GM06990 (cell line): ENCODE results near the gene EYA2.

Experiments used
- DNase-seq: peaks from one replicate; pipeline ENCODE4 v3.0.0-alpha.2; 2011; ENCODE audit not compliant: insufficient read length; ENCODE audit errors: extremely low read depth
- H3K27me3 ChIP-seq: replicated peaks from 2 replicates; pipeline ENCODE4 v1.6.0; 2011; ENCODE audit warnings: low read length; ENCODE audit not compliant: control insufficient read depth, insufficient read depth
- H3K36me3 ChIP-seq: 2 replicates; pipeline ENCODE4 v1.5.1; 2011; ENCODE audit warnings: low read length; ENCODE audit not compliant: control insufficient read depth, insufficient read depth
- H3K4me3 ChIP-seq: replicated peaks from 2 replicates; pipeline ENCODE4 v1.5.1; 2011; ENCODE audit warnings: low read depth, mild to moderate bottlenecking, control low read depth, low read length
- CTCF ChIP-seq: IDR thresholded peaks from 2 replicates; pipeline ENCODE4 v1.5.1; 2011; ENCODE audit warnings: low read length, control low read depth, mild to moderate bottlenecking, inconsistent platforms; ENCODE audit not compliant: insufficient read depth, poor library complexity, severe bottlenecking

Gene EYA2

DNA sequence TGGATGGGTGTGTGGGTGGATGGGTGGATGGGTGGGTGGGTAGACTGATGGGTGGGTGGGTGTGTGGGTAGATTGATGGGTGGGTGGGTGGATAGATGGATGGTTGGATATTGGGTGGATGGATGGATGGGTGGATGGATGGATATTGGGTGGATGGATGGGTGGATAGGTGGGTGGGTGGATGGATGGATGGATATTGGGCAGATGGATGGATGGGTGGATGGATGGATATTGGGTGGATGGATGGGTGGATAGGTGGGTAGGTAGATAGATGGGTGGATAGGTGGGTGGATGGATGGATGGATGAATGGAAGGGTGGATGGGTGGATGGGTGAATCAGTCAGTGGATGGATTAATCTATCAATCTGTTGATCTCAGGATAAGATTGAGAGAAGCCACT is 284.6 kb downstream of the EYA2 start:
- Histone ChIP-seq H3K27me3 (no peaks in the 10 kb centered on the region), H3K4me3 (no peak overlapping the region), H3K36me3 (peaks cover 5% of the 10 kb centered on the region)
- no peak for DNase-seq
- TF ChIP-seq CTCF, result no peak

DNA sequence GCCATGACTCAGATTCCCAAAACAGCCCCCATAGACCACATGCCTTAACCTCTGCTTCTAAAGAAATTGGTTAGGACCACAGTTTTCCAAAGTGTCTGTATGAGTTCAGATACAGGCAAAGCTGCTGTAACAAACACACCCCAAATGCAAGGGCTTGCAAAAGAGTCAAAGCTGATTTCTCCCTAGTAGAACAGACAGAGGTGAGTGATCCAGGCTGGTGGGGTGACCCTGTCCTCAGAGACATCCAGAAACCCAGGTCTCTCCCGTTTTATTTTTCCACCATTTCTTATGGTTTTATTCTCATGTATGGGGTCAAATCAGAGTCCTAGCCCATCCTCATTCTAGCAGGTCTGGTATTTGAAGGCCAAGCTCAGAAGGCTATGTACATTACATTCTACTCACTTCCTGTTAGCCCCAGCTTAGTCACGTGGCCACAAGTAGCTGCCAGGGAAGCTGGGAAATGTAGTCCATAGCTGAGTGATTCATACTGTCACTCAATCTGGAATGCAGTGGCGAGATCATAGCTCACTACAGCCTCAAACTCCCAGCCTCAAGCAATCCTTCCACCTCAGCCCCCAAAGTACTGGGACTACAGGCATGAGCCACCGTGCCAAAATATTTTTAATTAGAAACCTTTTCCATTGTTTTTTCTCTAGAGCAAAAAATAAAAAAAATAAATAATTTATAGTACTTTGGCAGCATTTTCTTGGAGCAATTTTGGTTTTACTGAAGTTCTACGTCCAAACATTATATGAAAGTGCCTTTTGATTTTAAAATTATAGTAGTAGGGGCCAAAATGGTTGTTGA is 286.6 kb downstream of the EYA2 start:
- TF ChIP-seq CTCF, result no peak
- Histone ChIP-seq H3K36me3 (peaks cover 3% of the 10 kb centered on the region), H3K27me3 (no peaks in the 10 kb centered on the region), H3K4me3 (no peak overlapping the region)
- DNase-seq, result no peak

DNA sequence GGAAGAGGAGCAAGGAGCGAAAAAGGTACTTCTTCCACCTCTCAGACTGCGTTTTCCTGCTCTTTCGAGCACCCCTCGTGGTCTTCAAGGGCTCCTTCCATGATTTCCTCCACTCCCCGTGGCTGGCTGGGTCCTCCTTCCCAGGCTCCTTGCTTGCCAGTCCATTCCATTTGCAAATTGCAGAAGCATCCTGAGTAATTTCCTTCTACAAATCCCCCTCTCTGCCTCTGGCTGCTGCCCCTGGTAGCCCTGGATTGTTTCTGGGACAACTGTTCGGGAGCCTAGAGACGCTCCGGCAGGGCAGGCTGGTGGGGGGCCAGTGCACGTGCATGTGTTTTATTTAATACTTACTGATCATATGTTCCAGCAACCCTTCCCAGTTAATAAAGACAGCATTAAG is 288.7 kb downstream of the EYA2 start:
- Histone ChIP-seq H3K36me3 (peaks cover 6% of the 10 kb centered on the region), H3K27me3 (no peaks in the 10 kb centered on the region), H3K4me3 (no peak overlapping the region)
- no peak for TF ChIP-seq CTCF
- no peak for DNase-seq

- H3K27me3 ChIP-seq, result no peaks in the 10 kb centered on the region
- DNase-seq, result no peak
- TF ChIP-seq CTCF, result no peak
- no peak overlapping the region for H3K4me3 ChIP-seq
- peaks cover 6% of the 10 kb centered on the region for H3K36me3 ChIP-seq
Observed at GRCh38 chr20:47187450-47188195, 293.0 kb downstream of the EYA2 start.

DNA sequence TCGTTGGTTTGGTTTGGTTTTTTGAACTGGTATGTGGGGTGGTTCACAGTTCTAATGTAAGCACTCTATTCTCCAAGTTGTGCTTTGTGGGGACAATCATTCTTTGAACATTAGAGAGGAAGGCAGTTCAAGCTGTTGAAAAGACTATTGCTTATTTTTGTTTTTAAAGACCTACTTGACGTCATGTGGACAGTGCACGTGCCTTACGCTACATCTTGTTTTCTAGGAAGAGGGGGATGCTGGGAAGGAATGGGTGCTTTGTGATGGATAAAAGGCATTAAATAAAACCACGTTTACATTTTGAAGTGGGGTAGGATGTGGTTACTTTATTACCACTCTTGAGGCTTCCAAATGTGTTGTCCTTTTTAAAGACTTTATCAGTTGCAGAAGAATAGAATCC is 293.9 kb downstream of the EYA2 start:
- Histone ChIP-seq H3K4me3 (no peak overlapping the region), H3K36me3 (peaks cover 4% of the 10 kb centered on the region), H3K27me3 (no peaks in the 10 kb centered on the region)
- no peak for TF ChIP-seq CTCF
- no peak for DNase-seq
